Glomerular visceral epithelial cell (primary cell): Measurements from ENCODE around the gene A1BG.
A peak's percentile ranks its signal among the peaks of the same experiment; 100 is the strongest.

Source experiments
- DNase-seq: peaks from one replicate; pipeline ENCODE4 v3.0.0-alpha.2; 2016; ENCODE audit errors: extremely low spot score

The A1BG gene

GRCh38 chr19:58352760-58353671 is at the start of gene A1BG:
A1BG (minus strand) TSS chr19:58353492; CDS start chr19:58353437, 55 bp downstream.
- DNase-seq = no peak

- DNase-seq = no peak
These were observed 48.6 kb upstream of the A1BG start for GRCh38 chr19:58401840-58402421.

GRCh38 chr19:58400916-58401839 is 47.9 kb upstream of the A1BG start:
- DNase-seq = peak; percentile 100

DNA sequence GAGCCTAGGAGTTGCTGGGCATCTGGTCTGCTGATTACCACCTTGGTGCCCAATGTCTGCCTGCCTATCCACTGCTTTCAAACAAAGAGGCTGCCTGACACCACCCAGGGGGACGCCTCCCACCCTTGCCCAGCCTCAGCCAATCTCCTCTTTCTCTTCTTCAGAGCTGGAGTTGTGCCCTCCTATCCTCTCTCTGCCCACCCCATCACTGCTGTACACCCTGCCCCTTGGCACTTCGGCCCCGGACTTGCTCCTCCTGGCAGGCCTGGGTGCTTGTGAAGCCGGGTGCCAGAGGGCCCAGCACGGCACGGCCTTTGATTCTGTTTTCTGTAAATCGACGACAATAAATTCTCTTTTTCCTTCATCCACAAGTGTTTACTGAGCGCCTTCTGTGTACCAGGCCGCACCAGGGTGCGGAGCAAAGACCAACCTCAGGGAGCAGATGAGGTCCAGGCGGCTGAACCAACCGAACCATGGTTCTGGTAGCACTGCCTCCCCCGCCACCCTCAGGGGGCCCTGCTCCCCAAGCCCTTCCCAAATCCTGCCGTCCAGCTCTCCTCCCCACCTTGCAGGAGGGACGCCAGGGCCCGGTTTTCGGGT is 47.1 kb upstream of the A1BG start:
- no peak for DNase-seq

DNA sequence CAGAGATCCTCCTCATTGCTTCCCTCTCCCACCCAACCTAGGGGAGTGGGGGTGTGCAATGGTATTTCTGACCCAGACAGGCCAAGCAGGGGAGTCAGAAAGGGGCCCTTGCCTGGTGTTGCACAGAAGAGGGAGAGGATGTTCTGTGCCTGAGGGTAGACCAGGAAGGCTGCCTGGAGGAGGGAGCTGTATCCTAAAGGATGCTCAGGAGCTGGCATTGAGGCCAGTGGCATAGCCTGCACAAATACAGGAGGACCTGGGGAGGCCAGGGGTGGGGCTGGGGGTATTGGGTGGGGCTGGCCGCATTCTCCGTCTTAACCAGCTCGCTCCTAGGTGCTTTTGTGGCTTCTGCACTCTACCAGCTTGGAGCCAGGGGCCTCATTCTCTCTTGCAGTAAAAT is 46.6 kb upstream of the A1BG start:
- no peak for DNase-seq

DNA sequence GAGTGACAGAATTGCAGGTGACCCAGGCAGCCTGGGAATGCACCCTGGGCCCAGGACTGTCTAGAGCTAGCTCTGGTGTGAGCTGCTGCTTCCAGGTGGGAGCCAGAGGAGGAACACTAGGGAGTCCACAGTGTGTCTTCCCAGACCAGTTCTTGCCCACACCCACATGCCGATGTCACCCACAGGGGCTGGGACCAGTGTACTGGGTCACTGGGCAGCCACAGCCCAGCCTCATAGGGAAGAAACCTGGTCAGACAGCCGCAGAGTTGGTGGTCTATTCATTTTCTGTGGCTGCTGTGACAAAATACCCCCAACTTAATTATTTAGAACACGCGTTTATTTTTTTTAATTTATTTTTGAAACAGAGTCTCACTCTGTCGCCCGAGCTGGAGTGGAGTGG is 45.3 kb upstream of the A1BG start:
- no peak for DNase-seq

GRCh38 chr19:58398087-58398486 is 44.8 kb upstream of the A1BG start:
- no peak for DNase-seq

GRCh38 chr19:58397533-58398037 is 44.3 kb upstream of the A1BG start:
- no peak for DNase-seq

DNA sequence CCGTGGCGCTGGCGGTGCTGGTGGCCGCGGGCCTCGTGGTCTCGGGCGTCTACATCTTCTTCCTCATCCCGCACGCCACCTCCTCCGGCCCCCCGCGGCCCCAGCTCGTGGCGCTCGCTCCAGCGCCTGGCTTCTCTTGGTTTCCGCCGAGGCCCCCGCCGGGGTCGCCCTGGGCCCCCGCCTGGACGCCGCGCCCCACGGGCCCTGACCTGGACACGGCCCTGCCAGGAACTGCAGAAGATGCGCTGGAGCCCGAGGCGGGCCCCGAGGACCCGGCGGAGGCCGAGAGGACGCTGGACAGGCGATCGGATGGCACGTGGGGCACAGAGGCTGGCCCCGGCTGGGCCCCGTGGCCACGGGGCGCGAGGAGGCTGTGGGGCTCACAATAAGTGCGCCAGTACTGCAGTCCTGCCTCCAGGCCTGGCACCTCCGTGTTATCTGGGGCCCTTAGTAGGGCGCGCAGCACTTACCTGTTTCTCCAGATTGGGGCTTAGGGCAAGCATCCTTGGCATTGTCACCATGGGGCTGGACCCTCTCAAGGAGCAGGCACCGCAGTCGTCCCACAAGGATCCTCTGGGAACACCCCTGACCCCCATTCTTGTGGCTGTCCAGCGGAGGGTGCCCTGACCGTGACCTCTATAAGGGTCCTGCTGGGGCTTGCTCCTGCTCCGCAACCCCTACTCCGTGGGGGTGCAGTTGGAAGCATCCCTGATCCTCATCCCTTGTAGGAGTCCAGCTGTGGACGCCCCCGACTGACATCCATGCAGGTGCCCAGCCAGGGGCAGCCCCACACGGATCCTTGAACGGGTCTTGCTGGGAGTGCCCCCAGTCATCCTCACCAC is 43.6 kb upstream of the A1BG start:
- no peak for DNase-seq

DNA sequence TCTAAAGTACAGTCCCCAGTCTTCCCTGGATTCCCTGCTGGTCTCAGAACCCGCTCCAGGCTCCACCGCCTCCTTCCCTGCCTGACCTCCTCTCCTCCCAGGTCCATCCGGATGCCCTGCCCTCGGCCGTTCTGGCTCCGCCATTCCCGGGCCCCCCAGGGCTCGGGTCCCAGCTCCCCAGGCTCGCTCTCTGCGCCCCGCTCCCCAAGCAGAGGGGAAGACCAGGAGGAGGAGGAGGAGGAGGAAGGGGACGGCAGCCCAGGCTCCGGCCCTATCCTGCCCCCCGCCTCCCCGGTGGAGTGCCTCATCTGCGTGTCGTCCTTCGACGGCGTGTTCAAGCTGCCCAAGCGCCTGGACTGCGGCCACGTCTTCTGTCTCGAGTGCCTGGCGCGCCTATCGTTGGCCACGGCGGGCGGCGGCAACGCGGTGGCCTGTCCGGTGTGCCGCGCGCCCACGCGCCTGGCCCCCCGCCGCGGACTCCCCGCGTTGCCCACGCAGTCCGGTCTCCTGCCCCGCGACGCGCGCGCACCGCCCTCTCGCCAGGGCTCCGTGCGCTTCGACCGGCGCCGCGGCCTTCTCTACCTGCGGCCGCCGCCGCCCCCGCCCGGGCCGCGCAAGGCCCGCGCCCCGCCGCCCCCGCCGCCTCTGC is 42.8 kb upstream of the A1BG start:
- no peak for DNase-seq

- no peak for DNase-seq
These were observed 42.1 kb upstream of the A1BG start, which contains the start of gene RNF225 for GRCh38 chr19:58395220-58395978. RNF225 (plus strand) TSS chr19:58395656; CDS start chr19:58396090, 434 bp downstream.

DNA sequence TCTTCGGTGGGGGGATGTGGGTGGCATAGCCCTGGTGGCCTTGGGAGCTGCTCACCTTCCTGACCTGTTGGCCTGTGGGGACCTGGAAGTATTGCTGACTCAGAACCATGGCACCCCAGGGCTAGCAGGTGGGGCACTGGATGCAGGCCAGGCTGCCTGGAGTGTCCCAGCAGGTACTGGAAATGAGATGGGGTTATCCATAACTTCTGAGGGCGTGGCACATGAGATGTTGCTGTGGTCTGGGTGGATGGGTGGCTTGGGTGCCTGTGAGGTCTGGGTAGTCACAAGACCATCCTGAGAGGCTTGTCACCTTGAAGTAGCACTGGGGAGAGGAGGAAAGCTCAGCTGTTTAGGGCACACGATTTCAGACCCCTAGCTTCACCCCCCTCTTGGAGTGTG is 41.5 kb upstream of the A1BG start:
- DNase-seq = no peak

GRCh38 chr19:58393725-58394033 is 40.4 kb upstream of the A1BG start:
- no peak for DNase-seq

GRCh38 chr19:58392945-58393724 is 39.8 kb upstream of the A1BG start:
- DNase-seq = no peak

DNA sequence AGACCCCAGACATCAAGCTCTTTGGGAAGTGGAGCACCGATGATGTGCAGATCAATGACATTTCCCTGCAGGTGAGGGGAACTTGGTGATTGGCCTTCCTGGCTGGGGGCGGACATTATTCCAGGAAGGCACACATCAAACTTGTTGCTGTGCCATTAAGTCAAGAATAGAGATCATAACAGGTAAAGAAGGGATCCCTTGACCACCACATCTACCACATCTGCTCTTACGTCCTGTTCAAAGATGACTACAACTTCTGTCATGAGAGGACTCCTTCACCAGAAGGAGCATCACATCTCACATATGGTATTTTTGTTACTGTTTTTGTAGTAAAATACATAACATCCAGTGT is 34.9 kb upstream of the A1BG start:
- DNase-seq = no peak

DNA sequence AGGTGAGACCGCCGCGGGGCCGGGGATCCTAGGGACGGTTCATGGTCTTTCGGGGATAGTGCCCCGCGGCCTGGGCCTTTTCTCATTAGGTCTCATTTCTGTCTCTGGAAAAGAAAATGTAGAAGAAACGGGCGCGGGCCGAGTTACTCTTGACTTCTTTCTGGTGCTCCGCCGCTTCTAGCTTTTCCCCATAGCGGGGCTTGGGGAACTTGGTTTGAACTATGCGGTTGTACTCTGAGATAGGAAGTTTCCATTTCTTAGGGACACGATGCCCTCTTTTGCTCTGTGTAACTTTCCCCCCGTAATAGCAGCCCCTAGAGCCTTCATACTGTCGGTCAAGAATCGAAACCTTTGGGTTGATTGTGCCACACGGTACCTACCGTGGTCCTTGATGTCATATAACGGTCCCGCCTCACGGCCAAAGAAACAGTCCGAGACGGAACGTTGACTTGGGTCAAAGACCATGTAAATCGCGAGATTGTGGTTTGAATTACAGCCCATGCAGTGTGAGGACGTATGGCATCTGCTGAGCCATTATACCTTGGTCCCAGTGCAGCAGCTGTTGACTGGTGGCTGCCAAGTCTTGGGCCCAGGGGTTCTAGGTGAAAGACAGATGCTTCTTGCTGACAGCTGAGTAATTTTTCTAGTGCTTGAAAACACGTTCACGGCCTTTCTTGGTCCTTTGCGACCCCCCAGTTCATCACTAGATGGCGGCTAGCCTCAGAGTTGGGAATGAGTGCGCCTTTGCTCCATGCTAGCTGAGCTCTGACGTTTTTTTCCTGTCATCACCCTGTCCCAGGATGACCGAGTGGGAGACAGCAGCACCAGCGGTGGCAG is 34.3 kb upstream of the A1BG start:
- no peak for DNase-seq

- peak; percentile 99 for DNase-seq
These were observed 33.5 kb upstream of the A1BG start, which contains the start of gene RPS5 for GRCh38 chr19:58386576-58387337. RPS5 (plus strand) TSS chr19:58387269; CDS start chr19:58388138, 869 bp downstream.
